Measurements from ENCODE around the gene SEC63.
"Not testable (repeated sequence)": the region's sequence is repeated elsewhere in the genome, so short reads cannot be mapped to it uniquely, and the experiment has no call there.

- TF ChIP-seq FOXA1, SP1 (IDR thresholded peaks at IDR 0.05): not testable (repeated sequence)
Observed at GRCh38 chr6:107926697-107927544, 31.1 kb downstream of the SEC63 start.
